ENCODE results near the gene ARID4A. TPM values are rescaled to one million over a fixed set of nuclear protein-coding genes. Genes with fewer than 3 reads are reported as not detected.

ARID4A gene
- total RNA-seq, 3 donors from 2014 or later, result 24.6 to 33.1 (median 28.0) TPM

- Histone ChIP-seq H3K4me1 (no peaks in the 10 kb centered on the region), H3K9me3 (no peaks in the 10 kb centered on the region), H3K36me3 (no peaks in the 10 kb centered on the region), H3K27ac (no peak overlapping the region), H3K27me3 (no peaks in the 10 kb centered on the region), H3K4me3 (no peak overlapping the region)
- DNase-seq (ENCODE audit: low spot score in 2 of 2), result no peak
- TF ChIP-seq CTCF (IDR thresholded peaks at IDR 0.05), result no peak
- TF ChIP-seq POLR2A (IDR thresholded peaks at IDR 0.05), result no peak
- no peak for TF ChIP-seq POLR2AphosphoS5 (IDR thresholded peaks at IDR 0.05)
- intact Hi-C loops (cut with DNase I; ENCODE audit: low total_unique reads), result no loop called here
These were observed 9.4 kb downstream of the ARID4A start for GRCh38 chr14:58307597-58308316.

GRCh38 chr14:58309086-58309485, 10.7 kb downstream of the ARID4A start:
- H3K27ac ChIP-seq, result no peak overlapping the region
- TF ChIP-seq CTCF (IDR thresholded peaks at IDR 0.05) (no peak), POLR2AphosphoS5 (IDR thresholded peaks at IDR 0.05) (no peak)
- no peak overlapping the region for H3K4me3 ChIP-seq
- DNase-seq (ENCODE audit: low spot score in 2 of 2), result no peak
- H3K9me3 ChIP-seq, result no peaks in the 10 kb centered on the region
- H3K27me3 ChIP-seq, result no peaks in the 10 kb centered on the region
- no peaks in the 10 kb centered on the region for H3K36me3 ChIP-seq
- intact Hi-C loops (cut with DNase I; ENCODE audit: low total_unique reads), result no loop called here
- H3K4me1 ChIP-seq, result no peaks in the 10 kb centered on the region

- no peaks in the 10 kb centered on the region for H3K27me3 ChIP-seq
- TF ChIP-seq CTCF (IDR thresholded peaks at IDR 0.05), result no peak
- no peak for TF ChIP-seq POLR2A (IDR thresholded peaks at IDR 0.05)
- no peak for TF ChIP-seq POLR2AphosphoS5 (IDR thresholded peaks at IDR 0.05)
- no peaks in the 10 kb centered on the region for H3K9me3 ChIP-seq
- H3K36me3 ChIP-seq, result no peaks in the 10 kb centered on the region
- no peak for DNase-seq (ENCODE audit: low spot score in 2 of 2)
- no peak overlapping the region for H3K4me3 ChIP-seq
- no peaks in the 10 kb centered on the region for H3K4me1 ChIP-seq
- intact Hi-C loops (cut with DNase I; ENCODE audit: low total_unique reads), result no loop called here
- H3K27ac ChIP-seq, result no peak overlapping the region
These were observed 15.3 kb downstream of the ARID4A start for GRCh38 chr14:58313699-58314098.

GRCh38 chr14:58315606-58316005, 17.3 kb downstream of the ARID4A start:
- Histone ChIP-seq H3K27ac (no peak overlapping the region), H3K36me3 (no peaks in the 10 kb centered on the region), H3K4me1 (no peaks in the 10 kb centered on the region), H3K27me3 (no peaks in the 10 kb centered on the region), H3K9me3 (no peaks in the 10 kb centered on the region), H3K4me3 (no peak overlapping the region)
- no peak for DNase-seq (ENCODE audit: low spot score in 2 of 2)
- intact Hi-C loops (cut with DNase I; ENCODE audit: low total_unique reads), result no loop called here
- no peak for TF ChIP-seq CTCF (IDR thresholded peaks at IDR 0.05)
- TF ChIP-seq POLR2AphosphoS5 (IDR thresholded peaks at IDR 0.05), result no peak
- TF ChIP-seq POLR2A (IDR thresholded peaks at IDR 0.05), result no peak

GRCh38 chr14:58327019-58327418, 28.7 kb downstream of the ARID4A start:
- intact Hi-C loops (cut with DNase I; ENCODE audit: low total_unique reads), result no loop called here
- H3K9me3 ChIP-seq, result no peaks in the 10 kb centered on the region
- DNase-seq (ENCODE audit: low spot score in 2 of 2), result no peak
- TF ChIP-seq POLR2AphosphoS5 (IDR thresholded peaks at IDR 0.05) (no peak), CTCF (IDR thresholded peaks at IDR 0.05) (no peak), POLR2A (IDR thresholded peaks at IDR 0.05) (no peak)
- H3K36me3 ChIP-seq, result peaks cover 5% of the 10 kb centered on the region
- H3K27ac ChIP-seq, result no peak overlapping the region
- H3K4me3 ChIP-seq, result no peak overlapping the region
- no peaks in the 10 kb centered on the region for H3K4me1 ChIP-seq
- H3K27me3 ChIP-seq, result no peaks in the 10 kb centered on the region

Data from breast epithelium (tissue), 4 donors.